ENCODE results near the gene PEX3. TPM values are rescaled to one million over a fixed set of nuclear protein-coding genes. Genes with fewer than 3 reads are reported as not detected.

The PEX3 gene
- polyA plus RNA-seq (2013, experiment 1 of 2), result 9.2 TPM
- polyA plus RNA-seq (2013, experiment 2 of 2), result 9.2 TPM

GRCh38 chr6:143450453-143451371 is at the start of gene PEX3, which contains the start of gene ADAT2:
PEX3 (plus strand) TSS chr6:143450805; CDS start chr6:143451043, 238 bp downstream.
ADAT2 (minus strand) TSS chr6:143450695; CDS start chr6:143450658, 37 bp downstream.
- Histone ChIP-seq H3K36me3 (replicated peaks in 1 of 2; ENCODE audit: control insufficient read depth in 2 of 2, insufficient read depth in 2 of 2, low read length in 2 of 2) (no peaks in the 10 kb centered on the region), H2BK120ac (ENCODE audit: low read depth, low read length) (no peak within 1 kb of the TSS), H3K4me2 (ENCODE audit: insufficient read depth, low read length, poor library complexity, severe bottlenecking) (peak within 1 kb of the TSS; percentile 56), H3K14ac (ENCODE audit: low read length) (no peak within 1 kb of the TSS), H2BK5ac (ENCODE audit: low read length) (no peak within 1 kb of the TSS), H3K9ac (ENCODE audit: low read depth, low read length, poor library complexity) (peak within 1 kb of the TSS; percentile 89), H3K27me3 (ENCODE audit: control insufficient read depth in 3 of 3, insufficient read depth in 3 of 3, low read depth in 1 of 3, low read length in 3 of 3) (no peaks in the 10 kb centered on the region), H2AK5ac (ENCODE audit: low read depth, low read length) (no peak within 1 kb of the TSS), H4K91ac (ENCODE audit: low read depth, low read length, poor library complexity) (no peak within 1 kb of the TSS), H3K79me1 (ENCODE audit: low read depth, low read length) (peaks cover 3% of the 10 kb centered on the region), H3K27ac (replicated peaks; ENCODE audit: low read length) (peak within 1 kb of the TSS; percentile 35), H2BK15ac (ENCODE audit: low read length) (no peak within 1 kb of the TSS), H4K8ac (ENCODE audit: low read depth, low read length) (no peak within 1 kb of the TSS), H3K4ac (ENCODE audit: low read length) (no peak within 1 kb of the TSS), H3K4me1 (ENCODE audit: control insufficient read depth in 2 of 2, insufficient read depth in 1 of 2, low read depth in 1 of 2, low read length in 2 of 2) (peaks cover 2 to 7% of the 10 kb centered on the region in 2 donors), H2AFZ (ENCODE audit: low read length) (peak within 1 kb of the TSS; percentile 92), H3K9me3 (replicated peaks in 1 of 2; ENCODE audit: control insufficient read depth in 2 of 2, insufficient read depth in 1 of 2, low read depth in 1 of 2, low read length in 2 of 2) (no peaks in the 10 kb centered on the region), H3K18ac (ENCODE audit: low read length) (peak within 1 kb of the TSS; percentile 83), H3K23ac (ENCODE audit: low read depth, low read length, poor library complexity) (peak within 1 kb of the TSS; percentile 92), H3K4me3 (ENCODE audit: low read length in 2 of 2) (peak within 1 kb of the TSS; percentile 79 to 86), H2BK12ac (ENCODE audit: low read length) (no peak within 1 kb of the TSS)
- WGBS, 2 donors (ENCODE audit: extremely low coverage in 2 of 2, insufficient read length in 2 of 2, insufficient replicate concordance in 1 of 2), result no CpG with 5 or more reads among the region's 56 CpGs
- DNase-seq (ENCODE audit: low spot score), result peak; percentile 90

DNA sequence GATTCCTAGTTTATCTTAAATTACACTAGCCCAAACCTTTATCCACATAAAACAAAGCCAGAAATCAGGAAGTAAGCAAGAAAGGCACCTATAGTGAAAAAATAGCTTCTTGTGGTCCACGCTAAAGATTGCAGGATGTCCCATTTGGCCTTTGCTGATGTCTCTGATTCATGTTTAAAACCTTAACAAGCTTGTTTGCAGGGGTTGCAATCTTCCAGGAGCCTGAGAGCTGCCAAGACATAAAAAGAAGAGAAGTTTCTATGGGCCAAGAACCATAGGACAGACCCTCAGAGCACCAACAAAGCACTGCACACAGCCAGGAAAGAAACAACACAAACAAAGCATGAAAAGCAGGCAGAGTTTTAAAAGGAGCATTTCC is 49.5 kb upstream of the PEX3 start:
- H3K4me1 ChIP-seq (ENCODE audit: control insufficient read depth in 2 of 2, insufficient read depth in 1 of 2, low read depth in 1 of 2, low read length in 2 of 2), result peaks cover 12 to 16% of the 10 kb centered on the region in 2 donors
- no peak overlapping the region for H2BK120ac ChIP-seq (ENCODE audit: low read depth, low read length)
- H3K4ac ChIP-seq (ENCODE audit: low read length), result no peak overlapping the region
- WGBS, 2 donors (ENCODE audit: extremely low coverage in 2 of 2, insufficient read length in 2 of 2, insufficient replicate concordance in 1 of 2), result no CpG with 5 or more reads among the region's 1 CpG
- no peaks in the 10 kb centered on the region for H3K79me1 ChIP-seq (ENCODE audit: low read depth, low read length)
- H4K8ac ChIP-seq (ENCODE audit: low read depth, low read length), result no peak overlapping the region
- no peak overlapping the region for H4K91ac ChIP-seq (ENCODE audit: low read depth, low read length, poor library complexity)
- H2BK15ac ChIP-seq (ENCODE audit: low read length), result no peak overlapping the region
- no peak overlapping the region for H2BK5ac ChIP-seq (ENCODE audit: low read length)
- H3K18ac ChIP-seq (ENCODE audit: low read length), result no peak overlapping the region
- H3K27me3 ChIP-seq (ENCODE audit: control insufficient read depth in 3 of 3, insufficient read depth in 3 of 3, low read depth in 1 of 3, low read length in 3 of 3), result no peaks in the 10 kb centered on the region
- no peak overlapping the region for H3K9ac ChIP-seq (ENCODE audit: low read depth, low read length, poor library complexity)
- no peak overlapping the region for H3K4me3 ChIP-seq (ENCODE audit: low read length in 2 of 2)
- H2BK12ac ChIP-seq (ENCODE audit: low read length), result no peak overlapping the region
- no peak overlapping the region for H3K27ac ChIP-seq (replicated peaks; ENCODE audit: low read length)
- H3K36me3 ChIP-seq (replicated peaks in 1 of 2; ENCODE audit: control insufficient read depth in 2 of 2, insufficient read depth in 2 of 2, low read length in 2 of 2), result no peaks in the 10 kb centered on the region
- peak overlapping the region; percentile 57 for H2AFZ ChIP-seq (ENCODE audit: low read length)
- H3K23ac ChIP-seq (ENCODE audit: low read depth, low read length, poor library complexity), result no peak overlapping the region
- no peak overlapping the region for H3K4me2 ChIP-seq (ENCODE audit: insufficient read depth, low read length, poor library complexity, severe bottlenecking)
- DNase-seq (ENCODE audit: low spot score), result no peak
- no peak overlapping the region for H3K14ac ChIP-seq (ENCODE audit: low read length)
- no peaks in the 10 kb centered on the region for H3K9me3 ChIP-seq (replicated peaks in 1 of 2; ENCODE audit: control insufficient read depth in 2 of 2, insufficient read depth in 1 of 2, low read depth in 1 of 2, low read length in 2 of 2)
- H2AK5ac ChIP-seq (ENCODE audit: low read depth, low read length), result no peak overlapping the region

DNA sequence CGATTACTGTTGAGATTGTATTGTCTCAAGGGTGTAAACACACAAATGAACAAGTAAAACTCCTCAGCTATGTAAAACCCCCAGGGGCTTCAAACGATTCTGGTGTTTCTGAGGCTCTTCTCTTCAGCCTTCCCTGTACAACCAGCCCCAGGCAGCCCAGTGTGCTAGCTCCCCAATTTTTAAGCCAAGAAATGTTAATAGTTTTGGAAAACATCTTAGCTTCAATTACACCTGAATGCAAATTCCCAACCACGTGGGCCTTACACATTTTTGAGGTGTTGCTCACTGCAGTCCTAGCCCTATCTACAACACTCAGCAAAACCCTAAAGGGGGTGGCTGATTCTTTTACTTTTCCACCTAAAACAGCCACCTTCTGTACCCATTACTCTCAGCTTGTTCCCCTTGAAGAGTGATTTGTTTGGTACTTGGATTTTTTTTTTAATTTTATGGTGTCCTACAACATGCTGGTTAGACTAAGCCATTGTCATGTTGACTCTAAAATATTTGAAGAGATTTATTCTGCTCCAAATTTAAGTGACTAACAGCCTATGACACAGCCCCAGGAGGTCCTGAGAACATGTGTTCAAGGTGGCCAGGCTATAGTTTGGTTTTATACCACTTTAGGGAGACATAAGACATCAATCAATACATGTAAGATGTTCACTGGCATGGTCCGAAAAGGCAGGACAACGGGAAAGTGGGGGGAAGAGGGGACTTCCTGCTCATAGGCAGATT is 48.8 kb upstream of the PEX3 start:
- no peak overlapping the region for H2BK120ac ChIP-seq (ENCODE audit: low read depth, low read length)
- no peak overlapping the region for H4K91ac ChIP-seq (ENCODE audit: low read depth, low read length, poor library complexity)
- H2AK5ac ChIP-seq (ENCODE audit: low read depth, low read length), result no peak overlapping the region
- no peak overlapping the region for H3K27ac ChIP-seq (replicated peaks; ENCODE audit: low read length)
- H3K18ac ChIP-seq (ENCODE audit: low read length), result no peak overlapping the region
- H3K4ac ChIP-seq (ENCODE audit: low read length), result no peak overlapping the region
- no peak overlapping the region for H3K23ac ChIP-seq (ENCODE audit: low read depth, low read length, poor library complexity)
- H3K9ac ChIP-seq (ENCODE audit: low read depth, low read length, poor library complexity), result no peak overlapping the region
- no peaks in the 10 kb centered on the region for H3K36me3 ChIP-seq (replicated peaks in 1 of 2; ENCODE audit: control insufficient read depth in 2 of 2, insufficient read depth in 2 of 2, low read length in 2 of 2)
- peak overlapping the region; percentile 57 for H2AFZ ChIP-seq (ENCODE audit: low read length)
- no peaks in the 10 kb centered on the region for H3K79me1 ChIP-seq (ENCODE audit: low read depth, low read length)
- DNase-seq (ENCODE audit: low spot score), result no peak
- no peak overlapping the region for H4K8ac ChIP-seq (ENCODE audit: low read depth, low read length)
- no peak overlapping the region for H3K4me3 ChIP-seq (ENCODE audit: low read length in 2 of 2)
- no peak overlapping the region for H2BK12ac ChIP-seq (ENCODE audit: low read length)
- H3K14ac ChIP-seq (ENCODE audit: low read length), result no peak overlapping the region
- no peak overlapping the region for H3K4me2 ChIP-seq (ENCODE audit: insufficient read depth, low read length, poor library complexity, severe bottlenecking)
- H3K27me3 ChIP-seq (ENCODE audit: control insufficient read depth in 3 of 3, insufficient read depth in 3 of 3, low read depth in 1 of 3, low read length in 3 of 3), result no peaks in the 10 kb centered on the region
- H3K9me3 ChIP-seq (replicated peaks in 1 of 2; ENCODE audit: control insufficient read depth in 2 of 2, insufficient read depth in 1 of 2, low read depth in 1 of 2, low read length in 2 of 2), result no peaks in the 10 kb centered on the region
- no peak overlapping the region for H2BK15ac ChIP-seq (ENCODE audit: low read length)
- H3K4me1 ChIP-seq (ENCODE audit: control insufficient read depth in 2 of 2, insufficient read depth in 1 of 2, low read depth in 1 of 2, low read length in 2 of 2), result peaks cover 11 to 15% of the 10 kb centered on the region in 2 donors
- no CpG with 5 or more reads among the region's 5 CpGs for WGBS, 2 donors (ENCODE audit: extremely low coverage in 2 of 2, insufficient read length in 2 of 2, insufficient replicate concordance in 1 of 2)
- no peak overlapping the region for H2BK5ac ChIP-seq (ENCODE audit: low read length)

All from neuronal stem cell (in vitro differentiated cells).